Kidney (tissue), 14 donors: Measurements from ENCODE around the gene RIN1. TPM values are rescaled to one million over a fixed set of nuclear protein-coding genes. Genes with fewer than 3 reads are reported as not detected.

Experiments used
- DNase-seq, 5 donors: peaks; one replicate each; pipeline ENCODE4 v3.0.0-alpha.2; 2013 to 2020
- FAIRE-seq: peaks from 2 replicates; lab custom pipeline; 2012; peaks lifted over from hg19 to GRCh38; lab: Jason Lieb, UNC
- H3K27ac ChIP-seq, 2 donors: one replicate each; pipeline ENCODE4 v1.7.0; 2013; ENCODE audit warnings: low read depth in 2 of 2, low read length in 2 of 2, inconsistent platforms in 1 of 2
- H3K27me3 ChIP-seq: one replicate; pipeline ENCODE4 v1.7.1; 2013; ENCODE audit warnings: low read length, inconsistent platforms; ENCODE audit not compliant: control insufficient read depth, insufficient read depth
- H3K36me3 ChIP-seq, 3 donors: one replicate each; pipeline versions ENCODE4 v1.7.0 to v1.7.1; 2013; ENCODE audit warnings: low read length in 3 of 3, control low read depth in 1 of 3, inconsistent platforms in 1 of 3; ENCODE audit not compliant: insufficient read depth in 3 of 3, control insufficient read depth in 2 of 3
- H3K4me1 ChIP-seq, 3 donors: one replicate each; pipeline versions ENCODE4 v1.7.0 to v1.7.1; 2013; ENCODE audit warnings: low read length in 3 of 3, inconsistent platforms in 1 of 3, low read depth in 1 of 3; ENCODE audit not compliant: control insufficient read depth in 2 of 3, insufficient read depth in 2 of 3
- H3K4me3 ChIP-seq, 3 donors: one replicate each; pipeline versions ENCODE4 v1.7.0 to v1.8.1; 2013; ENCODE audit warnings: low read length in 3 of 3, control low read depth in 1 of 3, inconsistent platforms in 1 of 3
- H3K9ac ChIP-seq, 3 donors: one replicate each; pipeline versions ENCODE4 v1.7.0 to v1.7.1; 2013; ENCODE audit warnings: low read length in 3 of 3, control low read depth in 1 of 3, inconsistent platforms in 1 of 3
- H3K9me3 ChIP-seq, 3 donors: one replicate each; pipeline versions ENCODE4 v1.7.0 to v1.7.1; 2013; ENCODE audit warnings: low read length in 3 of 3, control low read depth in 1 of 3, inconsistent platforms in 1 of 3; ENCODE audit not compliant: control insufficient read depth in 2 of 3, insufficient read depth in 1 of 3
- CTCF ChIP-seq: IDR thresholded peaks from 3 replicates; pipeline ENCODE4 v1.5.1; 2012; ENCODE audit warnings: mild to moderate bottlenecking, moderate library complexity, borderline replicate concordance; ENCODE audit not compliant: insufficient read depth; ENCODE audit errors: extremely low read depth
- intact Hi-C: fragments of 100-400 bp; cut with DNase I; formaldehyde crosslinking; loops from one replicate; pipeline ENCODE4 v1.11.1; 2022
- polyA plus RNA-seq: library from polyadenylated mRNA; stranded (reverse); fragments of 350-450 nt; fragmentation: Illumina TruSeq; extraction: RNeasy Lipid Tissue Mini Kit (QIAGEN cat#74804); gene quantifications from one replicate; pipeline ENCODE4 v1.2.3, GENCODE V29; 2014; ENCODE audit warnings: low read depth, low replicate concordance; ENCODE audit not compliant: insufficient read depth
- total RNA-seq: library from RNA; stranded (reverse); fragmentation: NEBNext Ultra II Directional; extraction: Animal tissue kit (Norgen Biotek cat#: 25700); gene quantifications from one replicate; pipeline ENCODE4 v1.2.1, GENCODE V29; 2021
- donor health status: control.
- donor health status: control.
- donor health status: control.
- donor health status: control.
- donor health status: control.
- donor health status: DM: yes; HTN: yes; CAD: no.
- donor health status: Normal renal cell carcinoma (clear cell type).

Gene RIN1
- total and polyA plus RNA-seq, 2 donors from 2014 or later, result 2.3 to 9.2 TPM

- Histone ChIP-seq H3K9ac (no peak overlapping the region), H3K36me3 (peaks cover 0 to 9% (median 0%) of the 10 kb centered on the region in 3 donors), H3K27ac (no peak overlapping the region), H3K9me3 (no peaks in the 10 kb centered on the region), H3K4me1 (peaks cover 0 to 19% (median 13%) of the 10 kb centered on the region in 3 donors), H3K27me3 (no peaks in the 10 kb centered on the region), H3K4me3 (no peak overlapping the region)
- no peak for DNase-seq
- intact Hi-C loops, result no loop called here
- FAIRE-seq, result no peak
- TF ChIP-seq CTCF, result no peak
Measured at GRCh38 chr11:66285250-66285947, 50.8 kb downstream of the RIN1 start.

GRCh38 chr11:66284526-66285078, 51.6 kb downstream of the RIN1 start:
- H3K4me1 ChIP-seq, result peaks cover 0 to 16% (median 8%) of the 10 kb centered on the region in 3 donors
- no peak for TF ChIP-seq CTCF
- intact Hi-C loops, result no loop called here

GRCh38 chr11:66283461-66284105, 52.7 kb downstream of the RIN1 start:
- H3K9ac ChIP-seq, result no peak overlapping the region
- H3K27ac ChIP-seq, result no peak overlapping the region
- H3K4me3 ChIP-seq, result no peak overlapping the region
- TF ChIP-seq CTCF, result no peak
- FAIRE-seq (no peak), DNase-seq (no peak)
- no peaks in the 10 kb centered on the region for H3K9me3 ChIP-seq
- H3K27me3 ChIP-seq, result no peaks in the 10 kb centered on the region
- H3K36me3 ChIP-seq, result peaks cover 0 to 9% (median 0%) of the 10 kb centered on the region in 3 donors
- intact Hi-C loops, result no loop called here
- H3K4me1 ChIP-seq, result peaks cover 0 to 15% (median 7%) of the 10 kb centered on the region in 3 donors

More at GRCh38 chr11:66284526-66285078, 51.6 kb downstream of the RIN1 start:
- Histone ChIP-seq H3K27ac (no peak overlapping the region), H3K36me3 (peaks cover 0 to 9% (median 0%) of the 10 kb centered on the region in 3 donors), H3K27me3 (no peaks in the 10 kb centered on the region), H3K9me3 (no peaks in the 10 kb centered on the region), H3K9ac (no peak overlapping the region), H3K4me3 (no peak overlapping the region)
- DNase-seq (no peak), FAIRE-seq (no peak)
